PC-9 (cell line): Measurements from ENCODE around the gene RTEL1.

Experiments
- EZH2 ChIP-seq: fragments of 200-600 bp; sonication (generic); IDR thresholded peaks from 2 replicates; pipeline ENCODE4 v1.8.0; 2017; ENCODE audit warnings: antibody characterized with exemption, low read depth
- TF ChIP-seq, protein P1 (sequence below): fragments of 200-600 bp; sonication (generic); conservative IDR thresholded peaks from 2 replicates; pipeline ENCODE4 v1.6.1; 2017; ENCODE audit warnings: mixed run types, antibody characterized with exemption, mild to moderate bottlenecking, moderate library complexity

DNA sequence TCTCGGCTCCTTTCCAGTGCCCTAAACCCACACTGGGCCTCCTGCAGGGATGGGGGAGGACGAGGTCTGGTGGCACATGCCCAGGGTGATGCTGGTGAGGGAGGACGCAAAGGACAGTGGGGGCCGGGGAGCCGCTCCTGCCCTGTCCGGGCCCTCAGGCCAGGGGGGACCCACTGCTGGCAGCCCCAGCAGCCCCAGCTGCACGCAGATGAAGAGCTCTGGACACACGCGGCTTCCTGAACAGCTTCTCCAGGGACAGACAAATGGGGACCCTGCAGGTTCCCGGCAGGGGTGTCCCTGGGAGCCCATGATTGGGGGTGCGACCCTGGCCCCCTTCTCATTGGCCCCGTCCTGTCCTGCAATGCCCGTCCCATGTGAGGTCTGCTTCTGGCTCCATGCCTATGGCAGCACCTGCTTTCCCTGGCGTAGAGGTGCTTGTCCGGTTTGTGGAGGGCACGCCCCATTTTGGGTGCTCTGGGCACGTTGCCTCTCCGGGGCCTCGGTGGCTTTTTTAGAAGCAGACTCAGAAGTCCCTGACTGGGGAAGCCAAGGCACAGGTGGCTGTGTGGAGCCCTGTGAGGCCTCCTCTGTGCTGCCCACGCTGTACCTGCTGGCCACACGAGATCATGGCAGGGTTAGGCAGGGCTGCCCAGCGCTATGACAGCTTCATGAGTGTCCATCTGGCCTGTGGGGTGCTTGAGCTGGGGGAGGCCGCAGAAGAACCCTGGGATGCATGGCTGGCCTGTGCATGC lies 22.9 kb downstream of the RTEL1 start:
- no peak for TF ChIP-seq EZH2
- TF ChIP-seq, protein P1, sequence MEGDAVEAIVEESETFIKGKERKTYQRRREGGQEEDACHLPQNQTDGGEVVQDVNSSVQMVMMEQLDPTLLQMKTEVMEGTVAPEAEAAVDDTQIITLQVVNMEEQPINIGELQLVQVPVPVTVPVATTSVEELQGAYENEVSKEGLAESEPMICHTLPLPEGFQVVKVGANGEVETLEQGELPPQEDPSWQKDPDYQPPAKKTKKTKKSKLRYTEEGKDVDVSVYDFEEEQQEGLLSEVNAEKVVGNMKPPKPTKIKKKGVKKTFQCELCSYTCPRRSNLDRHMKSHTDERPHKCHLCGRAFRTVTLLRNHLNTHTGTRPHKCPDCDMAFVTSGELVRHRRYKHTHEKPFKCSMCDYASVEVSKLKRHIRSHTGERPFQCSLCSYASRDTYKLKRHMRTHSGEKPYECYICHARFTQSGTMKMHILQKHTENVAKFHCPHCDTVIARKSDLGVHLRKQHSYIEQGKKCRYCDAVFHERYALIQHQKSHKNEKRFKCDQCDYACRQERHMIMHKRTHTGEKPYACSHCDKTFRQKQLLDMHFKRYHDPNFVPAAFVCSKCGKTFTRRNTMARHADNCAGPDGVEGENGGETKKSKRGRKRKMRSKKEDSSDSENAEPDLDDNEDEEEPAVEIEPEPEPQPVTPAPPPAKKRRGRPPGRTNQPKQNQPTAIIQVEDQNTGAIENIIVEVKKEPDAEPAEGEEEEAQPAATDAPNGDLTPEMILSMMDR = no peak
